GM19397 (cell line): ENCODE results near the gene ZNF276.

Experiments
- ATAC-seq: cut with Tn5 transposase; IDR thresholded peaks from one replicate; pipeline ENCODE4 v1.9.1; 2021; ENCODE audit warnings: mild to moderate bottlenecking, moderate library complexity; ENCODE audit not compliant: unreplicated experiment

The ZNF276 gene

DNA sequence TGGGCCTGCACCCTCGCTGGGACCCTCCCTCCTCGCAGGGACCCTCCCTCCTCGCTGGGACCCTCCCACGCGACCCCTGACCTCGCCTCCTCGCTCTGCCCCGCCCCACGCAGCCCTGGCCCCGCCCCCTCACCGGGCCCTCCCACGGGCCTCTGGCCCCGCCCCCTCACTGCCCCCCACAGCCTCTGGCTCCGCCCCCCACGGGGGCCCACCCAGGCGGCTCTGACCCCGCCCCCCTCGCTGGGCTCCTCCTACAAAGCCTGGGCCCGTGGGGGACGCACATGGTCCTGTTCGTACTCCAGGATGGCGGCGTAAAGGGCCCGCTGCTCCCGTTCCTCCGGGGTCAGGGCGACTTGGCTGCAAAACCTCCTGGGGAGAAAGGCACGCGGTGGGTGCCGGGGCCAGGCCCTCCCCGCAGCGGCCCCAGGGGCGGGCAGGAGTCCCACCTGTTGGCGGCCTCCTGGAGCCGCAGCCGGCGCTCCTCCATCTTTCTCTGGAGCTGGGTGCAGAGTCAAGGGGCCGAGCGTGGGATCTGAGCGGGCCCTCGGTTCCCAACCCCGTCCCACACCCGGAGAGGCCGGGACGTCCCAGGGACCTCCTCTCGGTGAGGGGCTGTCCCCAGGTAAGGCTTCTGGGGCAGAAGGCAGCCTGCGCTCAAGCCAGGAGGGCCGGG, 9.6 kb upstream of the ZNF276 start:
- ATAC-seq: no peak

DNA sequence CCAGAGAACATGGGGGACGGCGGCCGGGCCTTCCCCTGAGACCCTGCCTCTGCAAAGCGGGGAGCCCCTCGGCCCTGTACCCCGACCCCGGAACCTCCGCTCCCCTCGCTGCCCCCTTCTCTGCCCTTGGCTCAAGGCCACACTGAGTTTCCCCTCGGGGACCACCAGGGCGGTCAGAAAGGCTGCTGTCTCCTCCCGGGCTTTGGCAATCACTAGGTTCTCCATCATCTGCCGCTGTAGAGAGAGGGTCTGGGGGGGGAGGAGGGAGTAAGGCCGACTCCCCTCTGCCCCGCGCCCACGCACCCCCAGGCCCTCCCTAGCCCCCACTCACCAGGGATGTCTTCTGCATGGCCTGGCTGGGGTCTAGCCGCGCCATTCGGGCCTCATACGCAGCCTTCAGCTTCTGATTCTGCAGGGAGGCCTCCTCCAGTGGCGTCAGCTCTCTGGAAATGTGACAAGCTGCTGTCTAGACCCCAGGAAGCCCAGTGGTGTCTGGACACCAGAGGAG, 9.0 kb upstream of the ZNF276 start:
- ATAC-seq: no peak

DNA sequence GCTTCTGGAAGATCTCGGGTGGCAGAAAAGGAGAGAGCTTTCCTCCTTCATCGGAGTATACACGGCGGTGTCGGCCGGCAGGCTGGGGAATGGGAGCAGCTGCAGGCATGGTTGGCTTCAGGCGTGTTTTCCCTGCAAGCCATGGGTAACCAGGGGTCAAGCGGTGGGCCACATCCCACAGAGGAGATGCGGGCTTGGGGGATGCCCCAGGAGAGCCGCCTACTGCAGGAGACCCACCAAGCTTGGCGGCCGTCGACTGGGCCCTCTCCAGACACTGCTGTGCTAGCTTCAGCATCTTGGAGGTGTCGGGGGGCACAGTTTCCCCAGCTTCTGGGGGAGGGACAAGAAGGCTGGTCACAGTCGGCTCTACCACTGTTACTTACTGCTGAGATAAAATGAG, 4.8 kb upstream of the ZNF276 start:
- ATAC-seq: no peak

DNA sequence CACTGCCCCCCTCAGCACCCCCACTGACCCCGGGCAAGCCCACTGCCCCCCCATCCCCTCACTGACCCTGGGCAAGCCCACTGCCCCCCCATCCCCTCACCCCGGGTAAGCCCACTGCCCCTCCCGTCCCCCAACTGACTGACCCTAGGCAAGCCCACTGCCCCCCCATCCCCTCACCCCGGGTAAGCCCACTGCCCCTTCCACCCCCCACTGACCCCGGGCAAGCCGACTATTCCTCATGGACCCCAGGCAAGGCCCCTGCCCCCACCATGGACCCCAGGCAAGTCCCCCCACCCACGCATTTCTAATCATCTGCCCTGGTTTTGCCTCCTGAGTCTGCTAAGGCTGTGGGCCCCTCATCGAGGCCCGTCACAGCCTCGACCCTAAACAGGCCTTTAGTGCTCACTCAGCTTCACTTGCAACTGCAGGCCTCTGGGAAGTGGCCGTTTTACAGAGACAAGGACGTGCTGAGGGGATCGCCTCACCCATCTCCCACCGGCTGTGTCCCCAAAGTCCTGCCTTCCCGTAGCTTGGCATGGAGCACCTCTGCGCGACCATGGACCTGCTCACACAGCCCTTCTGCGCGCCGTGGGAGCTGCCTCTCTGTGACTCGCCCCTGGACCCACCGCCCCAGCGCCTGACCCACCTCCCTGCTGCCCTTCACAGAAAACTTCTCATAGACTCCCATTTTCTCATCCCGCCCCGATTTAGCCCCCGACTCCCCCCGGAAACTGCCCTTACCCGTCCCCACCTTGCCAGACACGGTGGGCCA, 4.2 kb upstream of the ZNF276 start:
- no peak for ATAC-seq

DNA sequence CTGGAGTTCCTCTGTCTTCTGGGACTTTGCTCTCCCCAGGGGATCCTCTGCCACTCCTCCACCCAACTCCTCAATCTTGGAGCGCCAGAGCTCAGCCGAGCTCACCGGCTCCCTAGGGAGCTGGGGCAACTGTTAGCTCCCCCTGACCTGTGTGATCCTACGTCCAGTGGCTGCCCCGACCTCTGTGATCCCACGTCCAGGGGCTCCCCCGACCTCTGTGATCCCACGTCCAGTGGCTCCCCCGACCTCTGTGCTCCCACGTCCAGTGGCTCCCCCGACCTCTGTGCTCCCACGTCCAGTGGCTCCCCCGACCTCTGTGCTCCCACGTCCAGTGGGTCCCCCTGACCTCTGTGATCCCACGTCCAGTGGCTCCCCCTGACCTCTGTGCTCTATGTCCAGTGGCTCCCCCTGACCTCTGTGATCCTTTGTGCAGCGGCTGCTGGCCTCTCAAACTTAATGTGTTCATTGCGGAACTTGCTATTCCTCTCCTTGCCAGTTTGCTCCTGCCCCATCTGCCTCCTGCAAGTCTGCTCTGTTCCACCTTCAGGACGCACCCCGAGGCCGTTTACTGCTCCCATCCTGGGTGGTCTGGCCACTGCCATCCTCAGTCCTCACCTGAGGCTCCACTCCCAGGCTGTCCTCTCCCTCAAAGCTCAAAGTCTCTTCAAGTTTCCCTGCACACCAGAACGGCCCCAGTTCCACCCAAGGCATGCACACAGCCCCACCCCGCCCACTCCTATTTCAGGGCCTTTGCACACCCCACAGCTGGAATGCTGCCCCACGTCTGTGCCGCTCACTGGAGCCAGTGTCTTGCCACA, 3.4 kb upstream of the ZNF276 start:
- no peak for ATAC-seq

DNA sequence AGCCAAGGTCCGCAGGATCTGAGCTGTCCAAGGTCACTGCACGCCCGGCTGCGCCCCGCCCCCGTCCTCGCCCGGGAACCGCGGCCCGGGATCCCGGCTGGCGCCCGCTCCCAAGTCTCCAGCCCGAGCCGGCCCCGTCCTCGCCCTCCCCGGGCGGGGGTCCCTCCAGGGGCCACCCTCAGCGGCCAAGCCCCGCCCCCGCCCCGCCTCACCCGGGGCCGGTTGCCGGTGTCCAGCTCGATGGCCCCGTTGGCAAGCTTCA, 855 bp upstream of the ZNF276 start:
- ATAC-seq: peak; percentile 21

DNA sequence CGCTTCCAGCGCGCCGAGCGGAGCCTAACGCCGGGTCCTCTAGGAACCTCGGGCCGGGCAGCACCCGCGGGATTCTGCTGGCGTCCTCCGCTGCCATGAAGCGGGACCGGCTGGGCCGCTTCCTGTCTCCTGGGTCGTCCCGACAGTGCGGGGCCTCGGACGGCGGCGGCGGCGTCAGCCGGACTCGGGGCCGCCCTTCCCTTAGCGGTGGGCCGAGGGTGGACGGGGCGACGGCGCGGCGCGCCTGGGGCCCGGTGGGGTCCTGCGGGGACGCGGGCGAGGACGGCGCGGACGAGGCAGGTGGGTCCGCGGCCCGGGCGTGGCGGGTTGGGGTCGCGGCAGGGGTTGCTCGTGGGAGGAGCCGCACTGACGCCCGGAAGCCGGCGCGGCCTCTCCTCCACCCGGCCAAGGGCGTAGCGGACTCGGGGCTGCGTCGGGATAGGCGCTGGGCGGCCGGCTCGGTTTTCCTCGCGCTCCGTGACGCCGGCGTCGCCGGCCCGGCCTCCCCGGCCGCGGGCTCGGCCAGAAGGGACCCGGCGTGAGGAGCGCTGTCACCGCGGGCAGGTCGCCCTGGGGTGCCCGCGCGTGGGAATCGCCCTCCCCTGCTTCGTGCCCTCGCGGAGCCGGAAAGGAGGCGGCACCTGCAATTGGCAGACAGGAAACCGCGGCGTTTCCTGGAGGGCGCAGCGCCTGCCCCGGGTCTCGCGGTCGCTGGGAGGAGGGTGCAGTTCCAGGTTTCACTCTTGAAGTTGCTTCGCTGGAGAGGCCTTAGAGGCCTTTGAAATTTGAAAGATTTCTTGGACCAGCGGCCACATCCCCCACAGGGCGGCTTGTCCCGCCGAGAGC, 432 bp downstream of the ZNF276 start:
- ATAC-seq: peak; percentile 28

DNA sequence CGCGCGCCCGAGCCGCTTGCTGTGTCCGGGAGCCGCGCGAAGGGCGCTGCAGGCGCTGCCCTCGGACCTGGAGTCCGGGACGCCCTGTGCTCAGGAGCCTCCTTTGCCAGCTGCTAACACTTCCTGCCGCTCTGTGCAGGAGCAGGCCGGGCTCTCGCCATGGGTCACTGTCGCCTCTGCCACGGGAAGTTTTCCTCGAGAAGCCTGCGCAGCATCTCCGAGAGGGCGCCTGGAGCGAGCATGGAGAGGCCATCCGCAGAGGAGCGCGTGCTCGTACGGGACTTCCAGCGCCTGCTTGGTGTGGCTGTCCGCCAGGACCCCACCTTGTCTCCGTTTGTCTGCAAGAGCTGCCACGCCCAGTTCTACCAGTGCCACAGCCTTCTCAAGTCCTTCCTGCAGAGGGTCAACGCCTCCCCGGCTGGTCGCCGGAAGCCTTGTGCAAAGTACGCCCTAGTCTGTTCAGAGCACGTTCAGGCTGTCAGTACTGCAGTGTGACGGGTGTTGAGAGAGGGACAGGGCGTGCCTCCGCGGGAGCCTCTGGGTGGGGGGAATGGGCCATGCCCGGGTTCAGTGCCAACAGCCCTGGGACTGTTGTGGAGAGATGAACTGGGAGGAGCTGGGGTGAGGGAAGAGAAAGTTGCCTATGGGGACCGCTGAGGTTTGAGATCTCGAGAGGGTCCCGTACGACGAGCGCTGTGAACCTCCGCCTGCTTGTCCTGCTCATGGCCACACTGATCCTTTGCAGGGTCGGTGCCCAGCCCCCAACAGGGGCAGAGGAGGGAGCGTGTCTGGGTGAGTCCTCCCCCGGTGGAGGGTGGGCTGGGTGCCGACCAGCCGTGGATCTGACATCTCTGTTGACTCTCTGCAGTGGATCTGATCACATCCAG, 1.3 kb downstream of the ZNF276 start:
- ATAC-seq: peak; percentile 16

DNA sequence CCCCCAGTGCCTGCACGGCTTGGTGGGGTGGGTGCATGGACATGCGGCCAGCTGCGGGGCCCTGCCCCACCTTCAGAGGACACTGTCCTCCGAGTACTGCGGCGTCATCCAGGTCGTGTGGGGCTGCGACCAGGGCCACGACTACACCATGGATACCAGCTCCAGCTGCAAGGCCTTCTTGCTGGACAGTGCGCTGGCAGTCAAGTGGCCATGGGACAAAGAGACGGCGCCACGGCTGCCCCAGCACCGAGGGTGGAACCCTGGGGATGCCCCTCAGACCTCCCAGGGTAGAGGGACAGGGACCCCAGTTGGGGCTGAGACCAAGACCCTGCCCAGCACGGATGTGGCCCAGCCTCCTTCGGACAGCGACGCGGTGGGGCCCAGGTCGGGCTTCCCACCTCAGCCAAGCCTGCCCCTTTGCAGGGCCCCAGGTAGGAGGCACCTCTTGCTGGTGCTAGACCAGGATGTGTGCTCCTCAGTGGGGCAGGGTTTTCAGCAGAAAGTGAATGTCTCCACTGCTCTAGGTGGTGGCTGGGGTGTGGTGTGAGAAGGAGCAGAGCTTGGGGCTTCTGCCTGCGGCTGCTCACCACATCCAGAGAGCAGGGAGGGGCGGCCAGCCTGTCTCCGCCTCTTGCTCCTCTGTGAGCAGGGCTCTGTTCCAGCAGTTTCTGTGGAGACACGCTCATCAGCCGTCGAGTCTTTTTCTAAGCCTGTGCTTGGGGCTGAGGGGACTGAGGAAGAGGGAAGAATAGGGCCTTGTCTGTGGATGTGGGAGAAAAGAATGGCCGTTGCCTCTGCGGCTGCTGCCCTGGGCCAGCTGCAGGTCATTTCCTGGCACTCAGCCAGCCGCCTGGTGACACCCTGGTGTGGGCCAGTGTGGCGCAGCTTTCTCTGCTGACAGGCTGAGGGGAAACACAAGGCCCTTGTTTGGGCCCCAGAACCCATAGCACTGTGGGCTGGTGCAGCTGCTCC, 2.2 kb downstream of the ZNF276 start:
- no peak for ATAC-seq

DNA sequence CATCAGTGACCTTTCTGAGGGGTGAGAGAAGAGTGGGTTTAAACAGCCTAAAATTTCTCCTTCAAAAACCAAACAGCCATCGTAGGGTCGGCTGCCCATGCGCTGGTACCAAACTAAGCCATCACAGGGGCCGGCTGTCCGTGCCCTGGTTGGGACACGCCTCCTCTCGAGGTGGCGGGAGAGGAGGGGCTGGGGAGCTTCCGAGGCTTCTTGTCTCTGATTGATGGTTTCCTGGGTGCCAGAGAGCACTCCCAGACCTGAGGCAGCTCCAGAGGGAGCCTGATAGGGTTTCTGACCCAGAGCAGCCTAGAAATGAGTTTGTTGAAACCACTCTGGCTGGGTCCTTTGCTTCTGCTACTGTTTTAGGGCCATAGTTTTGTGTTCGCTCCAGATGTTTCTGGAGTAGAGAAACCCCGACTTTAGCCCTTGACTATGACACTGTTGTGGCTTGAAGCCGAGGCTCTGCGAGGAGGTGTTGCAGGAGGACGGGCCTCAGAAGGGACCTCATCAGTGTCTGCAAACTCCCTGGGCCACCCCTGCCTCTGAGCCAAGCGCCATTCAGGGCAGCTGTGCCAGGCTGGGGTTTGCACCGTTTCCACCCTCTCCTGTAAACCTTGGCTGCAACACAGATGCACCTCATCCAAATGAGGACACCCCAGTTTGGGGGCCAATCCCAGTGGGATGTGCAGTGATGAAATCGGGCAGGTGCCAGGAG, 6.2 kb downstream of the ZNF276 start:
- no peak for ATAC-seq

DNA sequence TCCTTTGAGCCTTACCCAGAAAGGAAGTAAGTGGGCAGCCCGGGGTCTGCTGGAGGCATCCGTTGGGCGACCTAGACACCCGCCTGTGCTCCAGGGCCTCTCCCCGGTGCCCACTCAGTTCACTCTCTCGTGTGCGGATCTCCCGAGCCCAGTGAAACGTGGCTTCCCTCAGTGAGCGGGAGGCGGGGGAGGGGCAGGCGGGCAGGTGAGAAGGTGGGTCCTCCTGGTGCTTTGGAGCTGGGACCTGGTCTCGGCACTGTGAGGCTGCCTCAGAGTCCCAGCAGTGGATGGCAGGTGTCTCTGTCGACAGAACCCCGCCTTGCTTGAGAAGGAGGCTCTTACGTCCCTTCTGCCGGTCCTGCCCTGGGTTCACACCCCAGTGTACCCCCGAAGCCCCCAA, 8.0 kb downstream of the ZNF276 start:
- ATAC-seq: no peak

DNA sequence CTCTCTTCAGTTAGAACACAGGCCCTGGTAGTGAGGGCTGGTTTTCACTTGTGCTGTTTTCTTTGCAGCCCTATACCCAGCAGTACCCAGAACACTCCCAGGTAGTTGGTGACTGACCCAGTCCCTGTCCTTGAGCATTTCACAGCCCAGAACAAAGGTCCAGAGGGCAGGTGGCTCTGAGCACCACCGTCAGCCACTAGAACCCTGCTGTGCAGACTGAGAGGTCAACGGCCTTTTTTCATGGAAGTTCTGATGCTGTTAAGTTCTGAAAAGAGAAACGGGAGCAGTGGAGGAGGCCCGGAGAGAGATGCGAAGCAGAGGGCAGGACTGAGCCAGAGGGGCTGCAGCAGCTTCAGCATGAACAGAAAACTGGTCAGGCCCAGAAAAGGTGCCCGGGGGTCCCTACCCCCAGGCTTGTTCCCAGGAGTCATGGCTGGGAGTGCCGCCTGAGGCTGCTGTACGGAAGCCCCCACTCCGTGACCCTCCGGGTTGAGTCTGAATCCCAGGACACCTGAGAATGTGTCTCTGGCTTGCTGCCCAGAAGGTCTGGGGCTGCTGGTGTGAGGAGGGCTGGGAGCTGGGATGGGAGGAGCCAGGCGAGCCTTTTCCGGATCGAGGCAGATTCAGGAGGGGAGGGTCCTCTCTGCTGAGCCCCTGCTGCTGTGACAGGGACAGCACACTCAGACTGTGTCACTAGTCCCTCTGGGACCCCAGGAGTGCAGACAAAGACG, 8.7 kb downstream of the ZNF276 start:
- no peak for ATAC-seq

DNA sequence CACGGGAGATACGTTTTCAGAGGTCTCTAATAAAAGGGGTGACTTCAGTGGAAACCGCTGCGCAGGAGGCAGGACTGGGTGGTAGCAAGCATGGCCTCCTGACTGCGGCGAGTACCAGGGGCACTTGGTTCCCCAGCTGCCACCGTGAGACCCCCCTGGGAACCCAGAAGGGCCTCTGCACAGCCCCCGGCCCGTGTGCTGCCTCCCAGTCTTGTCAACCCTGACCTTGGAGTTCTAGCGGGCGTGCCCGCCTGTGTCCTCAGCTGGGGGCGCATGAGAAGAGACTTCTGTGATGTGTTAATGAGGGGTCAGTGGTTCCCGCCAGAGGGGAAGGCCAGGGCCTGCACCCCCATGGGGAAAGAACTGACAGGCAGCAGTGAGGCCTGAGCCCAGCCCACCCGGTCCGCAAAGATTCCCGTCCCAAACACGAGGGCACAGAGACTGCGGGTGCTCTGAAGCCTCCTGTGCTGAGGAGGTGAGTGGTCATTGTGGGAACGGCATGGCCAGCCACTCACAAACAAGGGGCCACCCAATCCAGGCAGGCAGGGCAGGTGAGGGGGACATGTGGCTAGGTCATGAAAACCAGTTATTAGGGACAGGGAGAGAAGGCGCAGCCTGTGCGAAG, 9.4 kb downstream of the ZNF276 start:
- ATAC-seq: no peak

DNA sequence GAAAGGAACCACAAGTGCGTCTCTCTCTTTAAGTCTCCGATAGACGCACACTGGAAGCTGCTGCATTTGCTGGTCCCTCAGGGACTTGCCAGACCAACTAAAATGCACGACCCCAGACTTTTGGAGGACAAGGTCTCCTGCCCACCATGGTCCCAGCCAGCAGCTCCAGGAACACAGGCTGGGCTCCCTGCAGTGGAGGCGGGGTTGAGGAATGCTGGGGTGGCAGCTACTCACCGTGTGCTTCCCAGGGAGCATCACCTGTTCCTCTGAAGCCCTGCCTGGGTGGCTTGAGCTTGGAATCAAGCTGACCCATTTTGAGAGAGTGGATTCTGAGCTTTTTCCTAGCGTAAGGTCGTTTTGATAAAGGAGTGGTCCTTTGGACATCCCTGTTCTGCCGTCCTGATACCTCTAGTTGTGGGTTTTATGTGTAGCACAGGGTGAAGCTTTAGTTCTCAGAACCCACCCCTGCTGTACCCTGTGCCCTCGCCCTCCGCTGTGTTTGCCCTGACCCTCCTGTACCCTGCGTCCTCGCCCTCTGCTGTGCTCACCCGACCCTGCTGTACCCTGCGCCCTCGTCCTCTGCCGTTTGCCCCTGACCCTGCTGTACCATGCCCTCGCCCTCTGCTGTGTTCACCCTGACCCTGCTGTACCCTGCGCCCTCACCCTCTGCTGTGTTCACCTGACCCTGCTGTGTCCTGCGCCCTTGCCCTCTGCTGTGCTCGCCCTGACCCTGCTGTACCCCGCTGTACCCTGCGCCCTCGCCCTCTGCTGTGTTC, 11.0 kb downstream of the ZNF276 start:
- ATAC-seq: no peak

DNA sequence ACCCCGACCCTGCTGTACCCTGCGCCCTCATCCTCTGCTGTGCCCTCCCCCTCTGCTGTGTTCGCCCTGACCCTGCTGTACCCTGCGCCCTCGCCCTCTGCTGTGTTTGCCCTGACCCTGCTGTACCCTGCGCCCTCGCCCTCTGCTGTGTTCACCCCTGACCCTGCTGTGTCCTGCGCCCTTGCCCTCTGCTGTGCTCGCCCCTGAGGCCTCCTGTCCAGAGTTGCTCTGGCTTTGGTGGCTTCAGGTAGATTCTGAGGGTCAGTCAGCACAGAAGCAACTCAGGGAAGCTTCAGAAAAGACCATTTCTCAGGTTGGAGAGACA, 11.5 kb downstream of the ZNF276 start:
- no peak for ATAC-seq

DNA sequence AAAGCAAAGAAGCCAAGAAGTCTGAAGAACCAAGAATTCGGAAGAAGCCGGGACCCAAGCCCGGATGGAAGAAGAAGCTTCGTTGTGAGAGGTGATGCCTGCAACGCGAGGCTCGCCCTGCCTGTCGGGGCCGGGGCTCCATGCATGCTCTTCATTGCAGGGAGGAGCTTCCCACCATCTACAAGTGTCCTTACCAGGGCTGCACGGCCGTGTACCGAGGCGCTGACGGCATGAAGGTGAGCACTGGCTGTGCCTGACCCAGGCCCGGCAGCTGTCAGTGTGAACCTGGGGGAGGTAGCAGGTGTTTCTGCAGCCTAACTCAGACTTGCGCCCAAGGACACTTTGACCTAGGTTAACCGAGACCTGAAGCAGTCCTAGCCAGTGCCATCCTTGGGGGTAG, 12.0 kb downstream of the ZNF276 start:
- no peak for ATAC-seq
